Measurements from ENCODE around the gene SUMO1. TPM values are rescaled to one million over a fixed set of nuclear protein-coding genes. Genes with fewer than 3 reads are reported as not detected.

Gene SUMO1
- total RNA-seq, 4 donors from 2014 or later, result 54.9 to 94.9 (median 76.0) TPM

DNA sequence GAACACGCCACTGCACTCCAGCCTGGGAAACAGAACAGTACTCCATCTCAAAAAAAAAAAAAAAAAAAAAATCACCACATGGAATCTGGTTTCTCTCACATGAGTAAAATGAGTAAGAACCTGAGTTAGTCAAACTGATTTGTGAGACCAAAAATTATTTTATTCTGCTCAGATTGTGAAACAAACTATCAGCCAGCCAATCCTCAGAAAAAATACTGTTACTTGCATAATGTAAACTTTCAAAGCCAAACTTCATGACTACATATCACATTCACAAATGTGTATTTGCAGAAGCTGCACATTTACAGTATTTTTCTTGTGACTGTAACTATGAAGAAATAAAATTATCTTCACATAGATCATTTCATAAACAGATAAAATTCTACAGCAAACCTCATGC lies 23.2 kb downstream of the SUMO1 start:
- 67% methylated on average over 1 of the region's 1 CpG; no CpG with 5 or more reads in 1 of the 2 donors for WGBS, 2 donors (ENCODE audit: low coverage in 1 of 2)
- Histone ChIP-seq H3K4me3 (no peak overlapping the region), H3K4me1 (peaks cover 0 to 3% (median 0%) of the 10 kb centered on the region in 3 donors), H3K27ac (no peak overlapping the region), H3K9me3 (no peaks in the 10 kb centered on the region), H3K27me3 (no peaks in the 10 kb centered on the region), H3K36me3 (peaks cover 0 to 83% of the 10 kb centered on the region in 2 donors)
- ATAC-seq, result no peak
- TF ChIP-seq, protein P1, sequence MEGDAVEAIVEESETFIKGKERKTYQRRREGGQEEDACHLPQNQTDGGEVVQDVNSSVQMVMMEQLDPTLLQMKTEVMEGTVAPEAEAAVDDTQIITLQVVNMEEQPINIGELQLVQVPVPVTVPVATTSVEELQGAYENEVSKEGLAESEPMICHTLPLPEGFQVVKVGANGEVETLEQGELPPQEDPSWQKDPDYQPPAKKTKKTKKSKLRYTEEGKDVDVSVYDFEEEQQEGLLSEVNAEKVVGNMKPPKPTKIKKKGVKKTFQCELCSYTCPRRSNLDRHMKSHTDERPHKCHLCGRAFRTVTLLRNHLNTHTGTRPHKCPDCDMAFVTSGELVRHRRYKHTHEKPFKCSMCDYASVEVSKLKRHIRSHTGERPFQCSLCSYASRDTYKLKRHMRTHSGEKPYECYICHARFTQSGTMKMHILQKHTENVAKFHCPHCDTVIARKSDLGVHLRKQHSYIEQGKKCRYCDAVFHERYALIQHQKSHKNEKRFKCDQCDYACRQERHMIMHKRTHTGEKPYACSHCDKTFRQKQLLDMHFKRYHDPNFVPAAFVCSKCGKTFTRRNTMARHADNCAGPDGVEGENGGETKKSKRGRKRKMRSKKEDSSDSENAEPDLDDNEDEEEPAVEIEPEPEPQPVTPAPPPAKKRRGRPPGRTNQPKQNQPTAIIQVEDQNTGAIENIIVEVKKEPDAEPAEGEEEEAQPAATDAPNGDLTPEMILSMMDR (IDR thresholded peaks at IDR 0.05), result no peak
- TF ChIP-seq POLR2AphosphoS5 (IDR thresholded peaks at IDR 0.05) (no peak), EP300 (IDR thresholded peaks at IDR 0.05) (no peak), POLR2A (IDR thresholded peaks at IDR 0.05) (no peak)

DNA sequence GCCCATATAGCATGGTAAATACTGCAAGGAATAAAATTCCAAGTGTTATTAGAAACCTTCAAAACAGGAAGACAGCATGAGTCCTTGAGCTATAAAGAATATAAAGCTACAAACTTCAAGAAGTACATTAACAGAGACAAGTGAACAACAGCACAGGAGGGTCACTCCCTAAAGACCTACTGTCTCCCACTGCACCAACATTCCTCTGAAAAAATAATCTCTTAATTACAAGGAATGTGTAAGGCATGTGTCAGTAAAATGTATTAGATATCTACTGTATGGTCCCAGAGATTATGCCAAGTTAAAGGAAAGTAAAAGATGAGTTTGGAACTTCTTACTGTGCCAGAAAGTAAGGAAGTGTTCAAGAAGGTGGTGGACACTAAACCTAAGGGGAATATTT lies 29.9 kb downstream of the SUMO1 start:
- Histone ChIP-seq H3K9me3 (no peaks in the 10 kb centered on the region), H3K4me3 (no peak overlapping the region), H3K27me3 (no peaks in the 10 kb centered on the region), H3K27ac (no peak overlapping the region), H3K4me1 (no peaks in the 10 kb centered on the region), H3K36me3 (peaks cover 3 to 83% of the 10 kb centered on the region in 2 donors)
- TF ChIP-seq, protein P1 (IDR thresholded peaks at IDR 0.05), result no peak
- TF ChIP-seq EP300 (IDR thresholded peaks at IDR 0.05), result no peak
- TF ChIP-seq POLR2A (IDR thresholded peaks at IDR 0.05), result no peak
- TF ChIP-seq POLR2AphosphoS5 (IDR thresholded peaks at IDR 0.05), result no peak
- ATAC-seq, result no peak

DNA sequence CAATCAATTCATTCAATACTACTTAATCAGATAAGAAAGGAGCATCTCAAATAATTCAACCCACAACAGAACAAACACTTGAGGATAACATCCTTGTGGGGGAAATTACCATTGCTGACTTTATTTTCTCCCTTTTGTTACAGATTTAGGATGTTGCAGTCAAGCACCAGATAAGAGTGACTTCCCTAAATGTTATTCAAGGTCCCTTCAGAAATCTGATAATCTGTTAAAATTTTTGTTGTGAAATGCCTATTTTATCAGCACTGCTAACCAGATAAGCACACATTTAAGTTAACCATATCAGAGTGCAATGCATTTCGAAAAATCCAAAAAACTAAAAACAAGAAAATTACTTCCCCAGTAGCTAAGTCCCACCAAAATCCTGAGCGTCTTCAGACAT lies 33.5 kb downstream of the SUMO1 start:
- Histone ChIP-seq H3K27ac (no peak overlapping the region), H3K4me3 (no peak overlapping the region), H3K36me3 (peaks cover 3 to 59% of the 10 kb centered on the region in 2 donors), H3K4me1 (no peaks in the 10 kb centered on the region), H3K27me3 (no peaks in the 10 kb centered on the region), H3K9me3 (no peaks in the 10 kb centered on the region)
- no peak for ATAC-seq
- TF ChIP-seq POLR2AphosphoS5 (IDR thresholded peaks at IDR 0.05), result no peak
- TF ChIP-seq EP300 (IDR thresholded peaks at IDR 0.05), result no peak
- TF ChIP-seq, protein P1 (IDR thresholded peaks at IDR 0.05), result no peak
- TF ChIP-seq POLR2A (IDR thresholded peaks at IDR 0.05), result no peak
- 96 to 100% methylated on average over 2 of the region's 2 CpGs for WGBS, 2 donors (ENCODE audit: low coverage in 1 of 2)

DNA sequence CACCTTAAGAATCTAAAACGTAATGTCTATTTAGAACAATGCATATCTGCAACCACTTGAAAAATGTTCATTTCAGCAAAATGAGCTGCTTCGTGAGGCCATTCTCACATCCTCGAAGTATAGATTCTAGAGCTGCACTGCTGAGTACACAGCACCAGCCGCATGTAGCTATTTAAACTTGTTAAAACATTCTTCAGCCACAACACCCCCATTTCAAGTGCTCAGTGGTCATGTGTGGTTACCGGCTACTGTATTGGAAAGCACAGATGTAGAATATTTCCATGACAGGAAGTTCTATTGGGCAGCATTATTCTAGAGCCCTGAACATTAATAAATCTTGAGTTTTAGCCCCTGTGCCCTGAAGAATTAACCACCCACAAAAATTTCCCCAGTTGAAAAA lies 35.0 kb downstream of the SUMO1 start:
- H3K27me3 ChIP-seq, result no peaks in the 10 kb centered on the region
- TF ChIP-seq EP300 (IDR thresholded peaks at IDR 0.05), result no peak
- TF ChIP-seq, protein P1 (IDR thresholded peaks at IDR 0.05), result no peak
- no peak for TF ChIP-seq POLR2A (IDR thresholded peaks at IDR 0.05)
- TF ChIP-seq POLR2AphosphoS5 (IDR thresholded peaks at IDR 0.05), result no peak
- ATAC-seq, result no peak
- H3K27ac ChIP-seq, result no peak overlapping the region
- peaks cover 3 to 45% of the 10 kb centered on the region in 2 donors for H3K36me3 ChIP-seq
- no peaks in the 10 kb centered on the region for H3K9me3 ChIP-seq
- no peak overlapping the region for H3K4me3 ChIP-seq
- 90 to 94% methylated on average over 3 to 5 of the region's 5 CpGs for WGBS, 2 donors (ENCODE audit: low coverage in 1 of 2)
- H3K4me1 ChIP-seq, result no peaks in the 10 kb centered on the region

DNA sequence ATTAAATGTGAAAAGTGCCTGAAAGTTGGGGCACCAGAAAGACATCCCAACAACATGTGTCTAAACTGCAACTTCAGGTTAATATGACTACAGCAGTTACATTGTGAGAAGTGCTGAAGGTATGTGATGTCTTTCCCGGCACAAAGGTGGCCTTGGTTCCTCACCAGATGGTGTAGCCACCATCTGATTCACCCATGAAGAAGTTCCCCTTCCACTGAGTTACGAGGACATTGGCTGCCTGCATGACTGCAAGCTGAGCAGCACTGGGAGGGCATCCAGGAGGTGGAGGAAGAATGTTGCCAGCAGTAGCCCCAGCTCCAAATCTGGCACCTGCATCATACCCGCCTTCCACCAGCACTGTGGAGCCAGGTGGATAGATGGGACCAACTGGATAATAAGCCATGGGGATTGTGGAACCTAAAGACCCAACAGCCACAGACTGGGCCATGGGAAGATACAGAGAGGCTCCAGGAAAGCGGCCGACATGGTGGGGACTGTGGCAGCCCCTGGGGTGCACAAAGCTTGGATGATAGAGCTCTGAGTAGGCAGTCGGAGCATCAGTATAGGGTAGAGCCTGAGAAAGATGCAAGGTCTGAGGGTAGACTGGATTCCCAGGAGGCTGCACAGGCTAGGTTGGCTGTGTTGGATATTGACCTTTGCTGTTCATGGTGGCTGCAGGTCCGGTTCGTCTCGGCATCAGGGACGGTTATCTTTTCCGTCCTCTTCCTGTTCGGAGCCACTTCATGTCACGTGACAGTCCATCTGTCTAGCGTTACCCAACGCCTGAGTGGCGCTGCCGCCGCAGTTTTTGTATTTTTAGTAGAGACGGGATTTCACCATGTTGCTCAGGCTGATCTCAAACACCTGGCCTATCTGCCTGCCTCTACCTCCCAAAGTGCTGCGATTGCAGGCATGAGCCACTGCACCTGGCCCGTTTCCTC lies 36.9 kb downstream of the SUMO1 start:
- Histone ChIP-seq H3K27me3 (no peaks in the 10 kb centered on the region), H3K36me3 (peaks cover 0 to 29% of the 10 kb centered on the region in 2 donors), H3K4me1 (no peaks in the 10 kb centered on the region), H3K9me3 (no peaks in the 10 kb centered on the region), H3K27ac (no peak overlapping the region), H3K4me3 (no peak overlapping the region)
- TF ChIP-seq POLR2AphosphoS5 (IDR thresholded peaks at IDR 0.05) (no peak), POLR2A (IDR thresholded peaks at IDR 0.05) (no peak), EP300 (IDR thresholded peaks at IDR 0.05) (no peak)
- TF ChIP-seq, protein P1 (IDR thresholded peaks at IDR 0.05), result no peak
- ATAC-seq, result no peak
- WGBS, 2 donors (ENCODE audit: low coverage in 1 of 2), result 93 to 96% methylated on average over 8 to 18 of the region's 21 CpGs

All from gastroesophageal sphincter (tissue), 4 donors.